GM21423 (cell line): ENCODE results near the gene PHF20.
"Not testable (repeated sequence)": the region's sequence is repeated elsewhere in the genome, so short reads cannot be mapped to it uniquely, and the experiment has no call there.

Source experiments
- ATAC-seq: cut with Tn5 transposase; IDR thresholded peaks from one replicate; pipeline ENCODE4 v1.9.1; 2021; ENCODE audit warnings: mild to moderate bottlenecking, moderate library complexity; ENCODE audit not compliant: unreplicated experiment

PHF20 gene

DNA sequence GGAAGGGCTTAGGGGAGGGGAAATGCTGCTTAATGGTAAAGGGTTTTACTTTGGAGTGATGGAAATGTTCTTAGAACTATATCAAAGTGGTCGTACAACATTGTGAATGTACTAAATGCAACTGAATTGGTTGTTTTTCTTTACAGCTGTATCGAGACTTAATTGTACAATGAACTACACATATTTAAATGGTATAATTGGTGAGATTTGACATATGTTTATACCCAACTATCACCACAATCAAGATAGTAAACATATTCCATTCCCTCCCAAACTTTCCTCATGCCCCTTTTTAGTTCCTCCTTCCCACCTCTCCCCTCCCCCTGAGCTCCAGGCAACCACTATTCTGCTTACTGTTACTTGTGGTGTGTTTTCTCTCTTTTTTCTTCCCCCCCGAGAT lies 138.4 kb downstream of the PHF20 start:
- ATAC-seq: no peak

DNA sequence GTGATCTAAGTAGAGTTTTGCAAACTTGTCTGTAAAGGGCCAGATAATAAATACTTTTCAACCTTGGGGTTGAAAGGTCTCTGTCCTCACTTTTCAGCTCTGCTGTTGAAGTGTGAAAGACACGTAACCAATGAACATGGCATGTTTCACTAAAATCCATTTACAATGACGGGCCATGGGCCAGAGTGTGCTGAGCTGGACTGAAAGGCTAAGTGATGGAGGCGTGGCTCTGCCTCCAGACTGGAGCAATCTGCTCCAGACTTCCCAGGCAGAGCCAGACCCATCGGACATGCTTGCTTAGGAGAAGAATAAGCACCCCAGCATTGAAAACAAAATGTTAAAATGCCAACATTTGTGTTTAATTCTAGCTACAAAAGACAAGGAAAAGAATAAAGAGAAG lies 141.1 kb downstream of the PHF20 start:
- ATAC-seq: no peak

DNA sequence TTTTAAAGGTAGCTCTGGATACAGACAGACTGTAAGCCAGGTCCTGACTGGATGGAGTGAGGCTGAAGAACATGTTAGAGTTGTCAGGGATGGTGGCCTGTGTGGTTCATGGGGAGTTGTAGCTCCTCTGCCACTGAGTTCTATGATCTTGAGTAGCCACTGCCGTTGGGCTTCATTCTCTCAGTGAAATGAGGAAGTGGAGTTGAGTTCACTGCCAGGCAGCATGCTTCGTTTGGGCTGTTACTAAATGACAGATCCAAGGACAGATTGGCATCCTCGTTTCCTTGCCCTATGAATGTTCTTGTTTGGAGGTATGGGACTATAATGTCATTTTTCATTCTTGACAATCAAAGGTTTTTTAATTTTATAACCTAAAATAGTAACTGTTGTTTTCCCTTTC lies 145.3 kb downstream of the PHF20 start:
- no peak for ATAC-seq

GRCh38 chr20:35918021-35918420 lies 146.2 kb downstream of the PHF20 start:
- ATAC-seq: no peak

GRCh38 chr20:35920523-35920922 lies 148.7 kb downstream of the PHF20 start:
- ATAC-seq: no peak

GRCh38 chr20:35929301-35929700 lies 157.5 kb downstream of the PHF20 start:
- ATAC-seq: no peak

DNA sequence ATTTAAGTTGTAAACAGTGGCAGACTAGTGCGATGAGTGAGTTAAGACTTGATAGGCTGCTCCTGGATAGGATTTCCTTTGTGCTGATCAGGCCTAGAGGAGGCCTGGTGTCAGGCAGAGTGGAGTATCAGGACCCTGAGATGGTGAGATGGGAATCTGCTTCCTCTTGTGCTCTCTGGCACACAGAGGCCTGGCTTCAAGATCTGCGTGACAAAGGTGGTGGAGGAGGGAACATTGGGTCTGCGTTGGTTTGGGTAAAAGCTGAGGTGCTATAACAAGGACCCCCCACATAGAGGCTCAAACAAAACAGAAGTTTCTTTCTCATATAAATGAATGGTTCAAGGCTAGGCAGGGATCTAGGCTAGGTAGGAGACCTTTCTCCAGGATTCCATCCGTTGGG lies 162.2 kb downstream of the PHF20 start:
- no peak for ATAC-seq

DNA sequence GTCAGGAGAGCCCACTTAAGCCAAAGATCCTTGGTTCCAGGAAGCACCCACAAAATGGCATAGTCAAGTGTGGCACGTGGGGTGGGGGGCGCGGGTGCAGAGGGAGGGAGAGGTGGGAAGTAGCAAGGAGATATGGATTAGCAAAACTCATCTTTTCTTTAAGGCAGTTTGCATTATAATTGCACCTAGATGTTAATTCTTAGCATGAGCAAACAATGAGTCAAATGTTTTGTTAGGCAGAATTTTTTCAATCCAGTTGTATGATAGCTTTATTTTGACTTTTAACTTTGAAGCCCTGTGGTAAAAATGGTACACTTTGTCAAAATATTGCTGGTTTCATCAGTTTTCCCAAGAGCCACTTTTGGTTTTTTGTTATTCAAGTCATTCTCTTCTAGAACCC lies 167.4 kb downstream of the PHF20 start:
- ATAC-seq: no peak

DNA sequence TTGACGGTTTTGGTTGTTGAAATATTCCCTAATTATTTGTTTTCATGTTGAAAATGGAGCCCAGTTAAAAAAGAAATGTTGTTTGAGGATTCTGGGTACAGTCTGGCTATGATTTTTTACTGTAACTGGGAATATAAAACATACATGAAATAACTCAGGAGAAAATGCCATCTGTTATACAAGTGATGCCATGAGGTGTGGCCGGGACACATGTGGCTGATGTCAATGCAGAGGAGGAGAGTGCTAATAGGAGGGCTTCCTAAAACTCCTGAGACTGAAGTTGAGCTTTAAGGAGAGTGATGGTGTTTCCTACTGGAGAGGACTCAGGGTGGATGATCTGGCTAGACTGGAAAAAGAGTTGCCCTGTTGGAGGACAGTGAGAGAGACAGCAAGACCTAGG lies 169.8 kb downstream of the PHF20 start:
- ATAC-seq: no peak

DNA sequence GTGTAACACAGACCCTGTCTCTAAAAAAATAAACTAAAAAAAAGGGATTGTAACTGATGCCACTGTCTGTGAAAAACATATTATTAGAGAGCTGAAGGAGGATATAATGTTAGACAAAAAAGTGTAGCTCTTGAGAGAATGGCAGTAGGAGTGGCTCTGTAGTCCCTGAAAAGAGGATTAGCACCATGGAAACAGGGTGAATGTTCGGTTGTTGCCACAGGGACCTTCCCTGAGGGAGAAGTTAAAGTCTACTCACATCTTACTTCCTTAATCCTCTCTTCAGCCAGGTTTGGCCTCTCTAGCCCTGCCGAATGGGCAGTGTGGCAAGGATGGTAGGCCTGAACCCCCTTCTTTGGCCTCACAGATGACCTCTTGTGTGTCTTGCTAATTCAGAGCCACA lies 170.4 kb downstream of the PHF20 start:
- no peak for ATAC-seq

GRCh38 chr20:35947489-35947888 lies 175.7 kb downstream of the PHF20 start:
- no peak for ATAC-seq

DNA sequence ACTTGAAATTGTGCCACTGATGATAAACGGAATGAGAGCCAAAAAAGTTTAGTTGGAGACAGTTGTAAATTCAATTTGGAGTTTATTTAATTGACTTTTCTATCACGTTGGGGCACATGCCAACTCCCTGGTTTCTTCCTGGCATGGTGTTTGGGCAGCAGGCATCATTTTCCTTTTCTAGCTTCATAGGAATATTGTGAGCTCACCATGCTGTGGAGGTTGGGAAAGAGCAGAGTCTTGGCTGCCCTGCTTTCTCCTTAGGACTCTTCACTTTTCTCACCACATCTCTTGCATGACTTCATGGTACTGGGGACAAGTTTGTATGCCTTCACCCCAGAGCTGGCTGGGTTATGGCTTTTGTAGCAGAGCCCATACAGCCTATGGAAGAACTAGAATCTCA lies 176.1 kb downstream of the PHF20 start:
- ATAC-seq: no peak

DNA sequence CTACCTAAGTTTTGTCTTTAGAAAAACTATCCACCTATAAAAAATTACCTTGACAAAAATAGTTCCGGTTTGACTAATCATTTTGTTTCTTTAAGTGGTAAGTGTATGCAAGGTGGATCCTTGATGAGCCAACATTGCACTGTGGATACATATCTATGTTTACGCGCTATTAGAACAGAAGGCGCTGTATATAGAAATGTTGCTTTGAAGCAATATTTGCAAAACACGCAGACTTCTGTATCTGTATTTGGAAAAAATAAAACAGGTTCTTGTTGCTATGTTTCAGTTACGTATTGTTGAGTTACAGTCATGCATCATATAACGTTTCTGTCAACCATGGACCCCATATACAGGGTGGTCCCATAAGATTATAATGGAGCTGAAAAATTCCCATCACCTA lies 178.3 kb downstream of the PHF20 start:
- no peak for ATAC-seq

DNA sequence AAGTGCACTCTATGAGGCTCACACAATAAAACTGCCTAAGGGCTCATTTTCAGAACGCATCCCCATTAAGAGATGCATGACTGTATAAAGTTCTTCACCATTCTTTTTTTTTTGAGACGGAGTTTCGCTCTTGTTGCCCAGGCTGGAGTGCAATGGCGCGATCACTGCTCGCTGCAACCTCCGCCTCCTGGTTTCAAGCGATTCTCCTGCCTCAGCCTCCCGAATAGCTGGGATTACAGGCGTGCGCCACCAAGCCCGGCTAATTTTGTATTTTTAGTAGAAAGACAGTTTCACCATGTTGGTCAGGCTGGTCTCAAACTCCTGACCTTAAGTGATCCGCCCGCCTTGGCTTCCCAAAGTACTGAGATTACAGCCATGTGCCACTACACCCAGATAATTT lies 180.3 kb downstream of the PHF20 start:
- not testable (repeated sequence) for ATAC-seq

- ATAC-seq: no peak
Observed at GRCh38 chr20:35952480-35953386, 180.9 kb downstream of the PHF20 start.

DNA sequence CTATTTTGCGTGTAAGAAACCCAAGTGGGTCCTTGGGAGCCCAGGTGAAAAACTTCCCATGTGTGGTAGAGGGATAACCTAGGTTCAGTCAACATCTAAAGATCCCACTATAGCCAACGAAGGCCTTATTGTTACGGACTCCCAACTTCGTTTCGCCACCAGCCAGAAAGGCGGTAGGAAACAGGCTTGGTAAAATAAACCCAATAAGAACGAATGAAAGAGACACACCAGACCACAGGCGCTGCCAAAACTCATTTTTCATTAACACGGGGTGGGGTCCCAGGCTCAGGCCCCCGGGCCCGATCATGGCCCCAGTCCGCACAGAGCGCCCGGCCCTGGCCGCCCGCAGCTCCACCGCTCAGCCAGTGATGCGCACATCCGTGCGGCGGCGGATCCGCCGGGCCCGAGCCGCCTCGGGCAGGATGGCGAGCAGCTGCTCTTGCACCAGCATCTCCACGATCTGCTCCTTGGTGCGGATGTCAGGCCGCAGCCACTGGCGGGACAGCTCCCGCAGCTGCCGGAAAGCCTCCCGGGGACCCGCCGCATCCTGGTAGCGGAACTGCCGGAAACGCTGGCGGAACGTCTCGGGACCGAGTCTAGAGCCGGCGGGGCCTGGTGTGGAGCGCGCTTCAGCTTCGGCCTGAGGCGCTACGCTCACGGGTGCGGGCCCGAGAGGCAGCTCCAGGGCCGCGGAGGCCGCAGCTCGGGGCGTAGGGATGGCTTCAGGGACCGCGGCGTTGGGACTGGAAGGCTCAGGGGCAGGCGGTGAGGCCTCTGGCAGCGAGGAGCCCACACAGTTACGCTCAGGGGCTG lies 181.8 kb downstream of the PHF20 start:
- ATAC-seq: peak; percentile 27

- peak; percentile 83 for ATAC-seq
Observed at GRCh38 chr20:35954200-35954906, 182.5 kb downstream of the PHF20 start, which contains the start of gene SCAND1. SCAND1 (minus strand) TSS chr20:35954502; CDS start chr20:35954284, 218 bp downstream.

- ATAC-seq: no peak
Observed at GRCh38 chr20:35954907-35955251, 183.1 kb downstream of the PHF20 start.

- no peak for ATAC-seq
Observed at GRCh38 chr20:35956616-35957015, 184.8 kb downstream of the PHF20 start.

GRCh38 chr20:35959291-35959690 lies 187.5 kb downstream of the PHF20 start:
- not testable (repeated sequence) for ATAC-seq

- no peak for ATAC-seq
Observed at GRCh38 chr20:35963878-35964277, 192.1 kb downstream of the PHF20 start.
